Spleen (tissue), 11 donors: Measurements from ENCODE around the gene LRRC59. TPM values are rescaled to one million over a fixed set of nuclear protein-coding genes. Genes with fewer than 3 reads are reported as not detected.
"Not testable (repeated sequence)": the region's sequence is repeated elsewhere in the genome, so short reads cannot be mapped to it uniquely, and the experiment has no call there.

Experiments used
- DNase-seq: peaks from one replicate; pipeline ENCODE4 v3.0.0-alpha.2; 2020
- H3K27ac ChIP-seq, 8 donors: fragments of 200-600 bp; sonication (generic) in 7 of 8; 1 replicate in 4 of 8; 2 replicates in 4 of 8; pipeline versions ENCODE4 v1.5.0 to v1.8.0; 2016 to 2021; ENCODE audit warnings: inconsistent platforms in 4 of 8, mild to moderate bottlenecking in 4 of 8, moderate library complexity in 1 of 8
- H3K27me3 ChIP-seq, 7 donors: fragments of 200-600 bp; sonication (generic) in 6 of 7; replicated peaks in 1 of 7; 1 replicate in 4 of 7; 2 replicates in 3 of 7; pipeline versions ENCODE4 v1.5.0 to v1.8.0; 2016 to 2021; ENCODE audit warnings: inconsistent platforms in 3 of 7, mild to moderate bottlenecking in 1 of 7
- H3K36me3 ChIP-seq, 6 donors: fragments of 200-600 bp; sonication (generic) in 5 of 6; 1 replicate in 4 of 6; 2 replicates in 2 of 6; pipeline versions ENCODE4 v1.5.0 to v1.8.0; 2016 to 2021; ENCODE audit warnings: inconsistent platforms in 2 of 6
- H3K4me1 ChIP-seq, 6 donors: fragments of 200-600 bp; sonication (generic) in 5 of 6; 1 replicate in 3 of 6; 2 replicates in 3 of 6; pipeline versions ENCODE4 v1.5.0 to v1.8.0; 2016 to 2021; ENCODE audit warnings: inconsistent platforms in 3 of 6
- H3K4me3 ChIP-seq, 8 donors: fragments of 200-600 bp; sonication (generic) in 7 of 8; 1 replicate in 4 of 8; 2 replicates in 4 of 8; pipeline versions ENCODE4 v1.5.0 to v1.8.0; 2016 to 2021; ENCODE audit warnings: inconsistent platforms in 4 of 8, mild to moderate bottlenecking in 4 of 8, moderate library complexity in 2 of 8
- H3K9me3 ChIP-seq, 8 donors: fragments of 200-600 bp; sonication (generic) in 7 of 8; 1 replicate in 4 of 8; 2 replicates in 4 of 8; pipeline versions ENCODE4 v1.5.0 to v1.8.0; 2016 to 2021; ENCODE audit warnings: inconsistent platforms in 4 of 8
- POLR2A ChIP-seq, 3 donors: fragments of 450-650 bp; IDR thresholded peaks; one replicate each; pipeline ENCODE4 v1.5.1; 2017; ENCODE audit warnings: antibody characterized with exemption in 3 of 3, mild to moderate bottlenecking in 1 of 3
- POLR2AphosphoS5 ChIP-seq, 3 donors: sonication (generic); formaldehyde crosslinking; IDR thresholded peaks; one replicate each; pipeline ENCODE4 v1.5.1; 2017; ENCODE audit warnings: antibody characterized with exemption in 3 of 3
- WGBS, 5 donors: extraction: QIAGEN DNeasy Blood & Tissue Kit in 3 of 5; methylation state at CpG; one replicate each; pipeline versions ENCODE4 v1.1.5 to v1.1.7; 2013 to 2018; 5-methylcytosine and 5-hydroxymethylcytosine counted together
- intact Hi-C: fragments of 100-400 bp; cut with DNase I; formaldehyde crosslinking; loops from one replicate; pipeline ENCODE4 v1.15.0; 2023; ENCODE audit warnings: low total_unique reads
- polyA plus RNA-seq, 3 donors: library from polyadenylated mRNA; stranded (reverse); fragments of 200-250 nt; gene quantifications; one replicate each; pipeline ENCODE4 v1.2.1, GENCODE V29; 2013
- total RNA-seq, 7 donors: library from RNA; depleted of rRNA in 3 of 7; stranded (reverse); fragments of >200 nt in 3 of 7; fragmentation: NEBNext Ultra II Directional in 4 of 7; extraction: Animal tissue kit (Norgen Biotek cat#: 25700) in 4 of 7; gene quantifications; one replicate each; pipeline versions ENCODE4 v1.1.0 to v1.2.1, GENCODE V29; 2016 to 2021
- TF ChIP-seq, protein P1 (sequence below), 11 experiments: fragments of 200-600 bp in 7 of 11; fragments of 450-650 bp in 4 of 11; sonication (generic) in 4 of 11; IDR thresholded peaks in 8 of 11; conservative IDR thresholded peaks in 3 of 11; 1 replicate in 7 of 11; 2 replicates in 4 of 11; pipeline versions ENCODE4 v1.4.0 to v1.8.0; 2016 to 2021; ENCODE audit warnings: antibody characterized with exemption in 11 of 11, inconsistent platforms in 4 of 11, mild to moderate bottlenecking in 1 of 11
- donor health status: healthy with polysubstance abuse.
- donor health status: DM: no; HTN: no; CAD: no; lungs with moderate emphysema.
- donor health status: DM: no; HTN: no; CAD: no.
- donor health status: Bipolar disorder and iron deficiency.
- donor health status: healthy.
- donor health status: DM: no; HTN: no; CAD: no.
- donor health status: DM: yes; HTN: yes; CAD: no.

The LRRC59 gene
- total and polyA plus RNA-seq, 10 donors, result 12.5 to 71.3 (median 46.1) TPM

- WGBS, 5 donors, result 85 to 95% (median 89%) methylated on average over 6 of the region's 6 CpGs
- H3K27me3 ChIP-seq, result no peaks in the 10 kb centered on the region
- TF ChIP-seq POLR2AphosphoS5 (IDR thresholded peaks at IDR 0.05) (no peak), POLR2A (IDR thresholded peaks at IDR 0.05) (no peak)
- TF ChIP-seq, protein P1, sequence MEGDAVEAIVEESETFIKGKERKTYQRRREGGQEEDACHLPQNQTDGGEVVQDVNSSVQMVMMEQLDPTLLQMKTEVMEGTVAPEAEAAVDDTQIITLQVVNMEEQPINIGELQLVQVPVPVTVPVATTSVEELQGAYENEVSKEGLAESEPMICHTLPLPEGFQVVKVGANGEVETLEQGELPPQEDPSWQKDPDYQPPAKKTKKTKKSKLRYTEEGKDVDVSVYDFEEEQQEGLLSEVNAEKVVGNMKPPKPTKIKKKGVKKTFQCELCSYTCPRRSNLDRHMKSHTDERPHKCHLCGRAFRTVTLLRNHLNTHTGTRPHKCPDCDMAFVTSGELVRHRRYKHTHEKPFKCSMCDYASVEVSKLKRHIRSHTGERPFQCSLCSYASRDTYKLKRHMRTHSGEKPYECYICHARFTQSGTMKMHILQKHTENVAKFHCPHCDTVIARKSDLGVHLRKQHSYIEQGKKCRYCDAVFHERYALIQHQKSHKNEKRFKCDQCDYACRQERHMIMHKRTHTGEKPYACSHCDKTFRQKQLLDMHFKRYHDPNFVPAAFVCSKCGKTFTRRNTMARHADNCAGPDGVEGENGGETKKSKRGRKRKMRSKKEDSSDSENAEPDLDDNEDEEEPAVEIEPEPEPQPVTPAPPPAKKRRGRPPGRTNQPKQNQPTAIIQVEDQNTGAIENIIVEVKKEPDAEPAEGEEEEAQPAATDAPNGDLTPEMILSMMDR (IDR thresholded peaks at IDR 0.05 in 8 of 11, conservative IDR thresholded peaks at IDR 0.05 in 3 of 11), result no peak
- peaks cover 0 to 8% (median 0%) of the 10 kb centered on the region in 8 donors for H3K9me3 ChIP-seq
- peaks cover 10 to 49% (median 34%) of the 10 kb centered on the region in 6 donors for H3K4me1 ChIP-seq
- no peak for DNase-seq
- peak overlapping the region in 1 of 8 donors; percentile 48 for H3K4me3 ChIP-seq
- peak overlapping the region; percentile 66 to 89 (median 83) for H3K27ac ChIP-seq
- intact Hi-C loops, result no loop called here
- H3K36me3 ChIP-seq, result no peaks in the 10 kb centered on the region
Measured at GRCh38 chr17:50420419-50421112, 23.2 kb upstream of the LRRC59 start.

GRCh38 chr17:50419577-50419976 lies 22.3 kb upstream of the LRRC59 start:
- intact Hi-C loops, DNase-seq, H3K27me3 ChIP-seq, H3K36me3 ChIP-seq, H3K4me3 ChIP-seq, H3K27ac ChIP-seq, H3K9me3 ChIP-seq: not testable (repeated sequence)
- 96 to 98% (median 97%) methylated on average over 9 to 10 of the region's 10 CpGs for WGBS, 5 donors
- H3K4me1 ChIP-seq, result peaks cover 7 to 39% (median 24%) of the 10 kb centered on the region in 6 donors

GRCh38 chr17:50414808-50415207 lies 17.5 kb upstream of the LRRC59 start:
- Histone ChIP-seq H3K4me3 (no peak overlapping the region), H3K27ac (no peak overlapping the region), H3K36me3 (no peaks in the 10 kb centered on the region), H3K4me1 (no peaks in the 10 kb centered on the region), H3K27me3 (no peaks in the 10 kb centered on the region), H3K9me3 (peaks cover 0 to 8% (median 0%) of the 10 kb centered on the region in 8 donors)
- no peak for TF ChIP-seq POLR2AphosphoS5 (IDR thresholded peaks at IDR 0.05)
- TF ChIP-seq, protein P1 (IDR thresholded peaks at IDR 0.05 in 8 of 11, conservative IDR thresholded peaks at IDR 0.05 in 3 of 11), result no peak
- no peak for TF ChIP-seq POLR2A (IDR thresholded peaks at IDR 0.05)
- no peak for DNase-seq
- 80 to 84% (median 84%) methylated on average over 3 of the region's 3 CpGs for WGBS, 5 donors
- intact Hi-C loops, result no loop called here

DNA sequence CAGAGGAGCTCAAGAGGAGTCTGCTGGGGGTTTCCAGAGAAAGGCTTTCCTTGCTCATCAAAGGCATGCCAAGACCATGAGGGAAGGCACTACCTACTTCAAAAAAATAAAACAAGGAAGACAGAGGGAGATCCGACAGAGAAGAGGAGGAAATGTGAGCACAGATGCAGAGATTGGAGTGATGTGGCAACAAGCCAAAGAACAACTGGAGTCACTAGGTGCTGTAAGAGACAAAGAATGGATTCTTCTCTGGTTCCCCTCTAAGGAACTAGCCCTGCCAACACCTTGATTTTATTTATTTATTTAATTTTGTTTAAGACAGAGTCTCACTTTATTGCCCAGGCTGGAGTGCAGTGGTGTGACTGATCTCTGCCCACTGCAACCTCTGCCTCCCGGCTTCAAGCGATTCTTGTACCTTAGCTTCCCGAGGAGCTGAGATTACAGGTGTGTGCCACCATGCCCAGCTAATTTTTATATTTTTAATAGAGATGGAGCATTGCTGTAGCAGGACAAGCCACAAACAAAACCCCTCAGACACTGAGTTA lies 14.9 kb upstream of the LRRC59 start:
- Histone ChIP-seq H3K27me3 (no peaks in the 10 kb centered on the region), H3K9me3 (no peaks in the 10 kb centered on the region), H3K4me3 (no peak overlapping the region), H3K4me1 (no peaks in the 10 kb centered on the region), H3K27ac (no peak overlapping the region), H3K36me3 (no peaks in the 10 kb centered on the region)
- WGBS, 5 donors, result 78 to 86% (median 82%) methylated on average over 4 of the region's 4 CpGs
- intact Hi-C loops, result no loop called here
- DNase-seq, result no peak
- TF ChIP-seq POLR2AphosphoS5 (IDR thresholded peaks at IDR 0.05), result no peak
- TF ChIP-seq POLR2A (IDR thresholded peaks at IDR 0.05), result no peak
- TF ChIP-seq, protein P1 (IDR thresholded peaks at IDR 0.05 in 8 of 11, conservative IDR thresholded peaks at IDR 0.05 in 3 of 11), result no peak
